OCI-LY1 (cell line): Measurements from ENCODE around the gene MLX.

Source experiments
- CTCF ChIP-seq: fragments of 200-600 bp; sonication (generic), shearing (Covaris generic); IDR thresholded peaks from 2 replicates; pipeline ENCODE4 v1.5.1; 2017; ENCODE audit warnings: mild to moderate bottlenecking, antibody characterized with exemption, low read length, moderate library complexity, mixed read lengths
- EZH2 ChIP-seq: fragments of 200-600 bp; sonication (generic), shearing (Covaris generic); IDR thresholded peaks from 2 replicates; pipeline ENCODE4 v1.8.0; 2017; ENCODE audit warnings: borderline replicate concordance, mixed run types, mild to moderate bottlenecking, antibody characterized with exemption, low read length, moderate library complexity, mixed read lengths

DNA sequence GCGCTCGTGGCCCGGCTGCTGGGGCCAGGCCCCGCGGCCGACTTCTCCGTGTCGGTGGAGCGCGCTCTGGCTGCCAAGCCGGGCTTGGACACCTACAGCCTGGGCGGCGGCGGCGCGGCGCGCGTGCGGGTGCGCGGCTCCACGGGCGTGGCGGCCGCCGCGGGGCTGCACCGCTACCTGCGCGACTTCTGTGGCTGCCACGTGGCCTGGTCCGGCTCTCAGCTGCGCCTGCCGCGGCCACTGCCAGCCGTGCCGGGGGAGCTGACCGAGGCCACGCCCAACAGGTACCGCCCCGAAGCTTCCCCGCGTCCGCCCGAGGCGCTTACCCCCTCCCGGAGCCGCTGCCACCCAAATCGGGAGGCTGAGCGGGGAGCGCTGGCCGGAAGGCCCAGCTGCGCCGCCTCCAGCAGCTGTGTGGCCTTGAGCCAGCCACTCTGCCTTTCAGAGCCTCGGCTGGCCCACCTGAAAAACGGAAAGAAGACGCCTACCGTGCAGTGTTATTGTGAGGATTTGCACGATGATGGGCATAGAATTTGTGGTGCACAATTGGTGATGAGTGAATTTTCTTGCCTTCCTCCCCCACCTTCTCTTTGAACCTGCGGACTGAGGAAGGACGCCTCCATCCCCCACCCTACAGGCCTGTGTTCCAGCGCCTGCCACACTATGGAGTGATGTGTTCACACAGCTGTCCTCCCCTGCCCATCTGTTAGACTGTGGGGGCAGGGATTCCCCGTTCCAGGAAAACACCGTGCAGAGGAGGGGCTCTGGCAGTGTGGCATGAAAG, 30.3 kb upstream of the MLX start:
- TF ChIP-seq CTCF (no peak), EZH2 (no peak)
